GM23338 (cell line): ENCODE measurements around the gene CYSRT1. TPM values are rescaled to one million over a fixed set of nuclear protein-coding genes. Genes with fewer than 3 reads are reported as not detected.

Experiments
- ATAC-seq: fragments of 200-7000 bp; cut with Tn5 transposase; 3 replicates; pipeline ENCODE4 v1.9.1; 2020
- DNase-seq: peaks from one replicate; pipeline ENCODE4 v3.0.0-alpha.2; 2015; ENCODE audit warnings: low spot score
- H2AFZ ChIP-seq: fragments of 200-600 bp; sonication (generic); 2 replicates; pipeline ENCODE4 v1.8.0; 2016; ENCODE audit warnings: antibody characterized with exemption, mild to moderate bottlenecking, moderate library complexity
- H3F3A ChIP-seq: fragments of 200-600 bp; sonication (generic); replicated peaks from 2 replicates; pipeline ENCODE4 v1.8.0; 2017; ENCODE audit warnings: antibody characterized with exemption, mixed run types, low read depth
- H3K27ac ChIP-seq: fragments of 200-600 bp; sonication (generic); 2 replicates; pipeline ENCODE4 v1.6.1; 2016; ENCODE audit warnings: low read depth
- H3K27me3 ChIP-seq: fragments of 200-600 bp; sonication (generic); 2 replicates; pipeline ENCODE4 v1.8.0; 2016; ENCODE audit warnings: mild to moderate bottlenecking, mixed run types, moderate library complexity; ENCODE audit not compliant: insufficient read depth
- H3K36me3 ChIP-seq: fragments of 200-600 bp; sonication (generic); 2 replicates; pipeline ENCODE4 v1.8.0; 2016; ENCODE audit warnings: mild to moderate bottlenecking; ENCODE audit not compliant: insufficient read depth
- H3K4me1 ChIP-seq: fragments of 200-600 bp; sonication (generic); 2 replicates; pipeline ENCODE4 v1.8.0; 2016; ENCODE audit warnings: mild to moderate bottlenecking, moderate library complexity; ENCODE audit not compliant: insufficient read depth
- H3K4me2 ChIP-seq: fragments of 200-600 bp; sonication (generic); 2 replicates; pipeline ENCODE4 v1.7.1; 2017; ENCODE audit warnings: mixed run types
- H3K4me3 ChIP-seq: fragments of 200-600 bp; sonication (generic); 2 replicates; pipeline ENCODE4 v1.6.1; 2016; ENCODE audit warnings: mixed run types
- H3K79me2 ChIP-seq: fragments of 200-600 bp; sonication (generic); replicated peaks from 2 replicates; pipeline ENCODE4 v1.8.0; 2017; ENCODE audit warnings: mild to moderate bottlenecking; ENCODE audit not compliant: insufficient read depth
- H3K9me2 ChIP-seq: fragments of 200-600 bp; sonication (generic); 2 replicates; pipeline ENCODE4 v1.8.0; 2017; ENCODE audit not compliant: insufficient read depth
- H4K20me1 ChIP-seq: fragments of 200-600 bp; sonication (generic); replicated peaks from 2 replicates; pipeline ENCODE4 v1.8.0; 2017; ENCODE audit warnings: mild to moderate bottlenecking; ENCODE audit not compliant: insufficient read depth
- H3K27ac Mint-ChIP-seq: 2 replicates; pipeline ENCODE4 v1.8.0; 2020; ENCODE audit warnings: inconsistent platforms, mild to moderate bottlenecking, moderate library complexity, mixed read lengths
- H3K27me3 Mint-ChIP-seq: 3 replicates; pipeline ENCODE4 v1.8.0; 2022; ENCODE audit warnings: low read depth, mild to moderate bottlenecking, moderate library complexity, mixed read lengths, inconsistent platforms; ENCODE audit not compliant: insufficient read depth, poor library complexity
- H3K36me3 Mint-ChIP-seq: 3 replicates; pipeline ENCODE4 v1.8.0; 2021; ENCODE audit warnings: low read depth, mild to moderate bottlenecking, inconsistent platforms, moderate library complexity, mixed read lengths
- H3K4me1 Mint-ChIP-seq: 3 replicates; pipeline ENCODE4 v1.8.0; 2020; ENCODE audit warnings: mild to moderate bottlenecking, inconsistent platforms, mixed read lengths
- H3K4me3 Mint-ChIP-seq: 3 replicates; pipeline ENCODE4 v1.8.0; 2021; ENCODE audit warnings: moderate library complexity, mild to moderate bottlenecking, inconsistent platforms, mixed read lengths
- H3K9me3 Mint-ChIP-seq: 3 replicates; pipeline ENCODE4 v1.8.0; 2020; ENCODE audit warnings: moderate library complexity, mild to moderate bottlenecking, inconsistent platforms, mixed read lengths
- EZH2phosphoT487 ChIP-seq: fragments of 200-600 bp; sonication (generic); IDR thresholded peaks from one replicate; pipeline ENCODE4 v1.8.1; 2018; ENCODE audit warnings: antibody characterized with exemption; ENCODE audit not compliant: unreplicated experiment
- JUNB ChIP-seq: IDR thresholded peaks from one replicate; pipeline ENCODE4 v1.6.1; 2016; ENCODE audit warnings: antibody characterized with exemption; ENCODE audit not compliant: unreplicated experiment
- REST ChIP-seq: IDR thresholded peaks from one replicate; pipeline ENCODE4 v1.6.1; 2018; ENCODE audit warnings: antibody characterized with exemption; ENCODE audit not compliant: unreplicated experiment
- ZNF114 ChIP-seq: fragments of 250-450 bp; sonication (Bioruptor Pico); IDR thresholded peaks from 2 replicates; pipeline ENCODE4 v1.5.0; 2020; ENCODE audit warnings: mild to moderate bottlenecking, moderate library complexity
- ZNF462 ChIP-seq: fragments of 250-450 bp; sonication (Bioruptor Pico); IDR thresholded peaks from 2 replicates; pipeline ENCODE4 v1.5.0; 2020; ENCODE audit warnings: mild to moderate bottlenecking, moderate library complexity
- polyA plus RNA-seq: library from polyadenylated mRNA; unstranded; fragments of >200 nt; fragmentation: Nextera tagmentation; extraction: Ambion mirVana; gene quantifications from 2 replicates; pipeline ENCODE4 v1.2.1, GENCODE V29; 2016
- total RNA-seq: library from RNA; depleted of rRNA; stranded (reverse); fragments of >200 nt; shearing (Covaris generic); gene quantifications from 2 replicates; pipeline ENCODE4 v1.2.3, GENCODE V29; 2014

The CYSRT1 gene
- total and polyA plus RNA-seq, 2 experiments from 2014 or later, result 2.0 to 3.2 TPM

- Histone ChIP-seq H2AFZ (no peak overlapping the region), H3K36me3 (no peaks in the 10 kb centered on the region), H3K27ac (no peak overlapping the region), H4K20me1 (no peaks in the 10 kb centered on the region; the same call in 1 of the 2 replicates), H3K4me1 (peaks cover 3% of the 10 kb centered on the region; the same call in 1 of the 2 replicates), H3K4me3 (no peak overlapping the region), H3K9me2 (no peaks in the 10 kb centered on the region), H3K79me2 (no peaks in the 10 kb centered on the region), H3K27me3 (peaks cover 9% of the 10 kb centered on the region; the same call in 1 of the 2 replicates), H3F3A (0 out of 2 replicates have a peak, but pooled peaks cover 4% of the 10 kb centered on the region), H3K4me2 (no peak overlapping the region)
- no peaks in the 10 kb centered on the region for H3K9me3 Mint-ChIP-seq
- ATAC-seq (no peak), DNase-seq (no peak)
- TF ChIP-seq REST, result no peak
- TF ChIP-seq ZNF114 (CRISPR knock-in tag), result no peak
- TF ChIP-seq JUNB, result no peak
- no peak for TF ChIP-seq EZH2phosphoT487
- TF ChIP-seq ZNF462 (CRISPR knock-in tag), result no peak
- H3K27me3 Mint-ChIP-seq, result no peaks in the 10 kb centered on the region
- peaks cover 7% of the 10 kb centered on the region; the same call in 2 of the 3 replicates for H3K4me1 Mint-ChIP-seq
- H3K36me3 Mint-ChIP-seq, result no peaks in the 10 kb centered on the region; the same call in 2 of the 3 replicates
- no peak overlapping the region; the same call in 1 of the 2 replicates for H3K27ac Mint-ChIP-seq
- H3K4me3 Mint-ChIP-seq, result no peak overlapping the region
Observed at GRCh38 chr9:137218754-137219271, 6.2 kb upstream of the CYSRT1 start.
